ENCODE data around the gene CBFA2T3.

CBFA2T3 gene

GRCh38 chr16:88957887-88958577 lies 19.0 kb downstream of the CBFA2T3 start:
- H3K27ac ChIP-seq: no peak overlapping the region
- no peak for TF ChIP-seq ZFX (IDR thresholded peaks at IDR 0.05; ENCODE audit: borderline replicate concordance)
- TF ChIP-seq, protein P1, sequence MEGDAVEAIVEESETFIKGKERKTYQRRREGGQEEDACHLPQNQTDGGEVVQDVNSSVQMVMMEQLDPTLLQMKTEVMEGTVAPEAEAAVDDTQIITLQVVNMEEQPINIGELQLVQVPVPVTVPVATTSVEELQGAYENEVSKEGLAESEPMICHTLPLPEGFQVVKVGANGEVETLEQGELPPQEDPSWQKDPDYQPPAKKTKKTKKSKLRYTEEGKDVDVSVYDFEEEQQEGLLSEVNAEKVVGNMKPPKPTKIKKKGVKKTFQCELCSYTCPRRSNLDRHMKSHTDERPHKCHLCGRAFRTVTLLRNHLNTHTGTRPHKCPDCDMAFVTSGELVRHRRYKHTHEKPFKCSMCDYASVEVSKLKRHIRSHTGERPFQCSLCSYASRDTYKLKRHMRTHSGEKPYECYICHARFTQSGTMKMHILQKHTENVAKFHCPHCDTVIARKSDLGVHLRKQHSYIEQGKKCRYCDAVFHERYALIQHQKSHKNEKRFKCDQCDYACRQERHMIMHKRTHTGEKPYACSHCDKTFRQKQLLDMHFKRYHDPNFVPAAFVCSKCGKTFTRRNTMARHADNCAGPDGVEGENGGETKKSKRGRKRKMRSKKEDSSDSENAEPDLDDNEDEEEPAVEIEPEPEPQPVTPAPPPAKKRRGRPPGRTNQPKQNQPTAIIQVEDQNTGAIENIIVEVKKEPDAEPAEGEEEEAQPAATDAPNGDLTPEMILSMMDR (IDR thresholded peaks at IDR 0.05): no peak

DNA sequence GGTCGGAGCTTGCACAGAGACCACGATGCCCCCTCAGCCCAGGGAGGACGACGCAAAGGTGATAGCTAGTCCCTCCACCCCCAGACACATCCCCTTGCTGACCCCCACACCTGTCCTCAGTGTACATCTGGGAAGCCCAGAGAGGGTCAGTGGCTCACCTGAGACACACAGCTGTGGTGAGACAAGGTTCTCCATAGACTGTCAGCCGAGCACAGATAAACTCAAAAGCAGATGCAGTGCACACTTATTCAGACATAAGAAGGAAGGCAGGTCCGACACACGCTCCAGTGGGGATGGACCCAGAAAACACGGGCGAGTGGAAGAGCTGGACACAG lies 19.6 kb downstream of the CBFA2T3 start:
- TF ChIP-seq, protein P1 (IDR thresholded peaks at IDR 0.05): no peak
- TF ChIP-seq ZFX (IDR thresholded peaks at IDR 0.05; ENCODE audit: borderline replicate concordance): no peak
- H3K27ac ChIP-seq: no peak overlapping the region

DNA sequence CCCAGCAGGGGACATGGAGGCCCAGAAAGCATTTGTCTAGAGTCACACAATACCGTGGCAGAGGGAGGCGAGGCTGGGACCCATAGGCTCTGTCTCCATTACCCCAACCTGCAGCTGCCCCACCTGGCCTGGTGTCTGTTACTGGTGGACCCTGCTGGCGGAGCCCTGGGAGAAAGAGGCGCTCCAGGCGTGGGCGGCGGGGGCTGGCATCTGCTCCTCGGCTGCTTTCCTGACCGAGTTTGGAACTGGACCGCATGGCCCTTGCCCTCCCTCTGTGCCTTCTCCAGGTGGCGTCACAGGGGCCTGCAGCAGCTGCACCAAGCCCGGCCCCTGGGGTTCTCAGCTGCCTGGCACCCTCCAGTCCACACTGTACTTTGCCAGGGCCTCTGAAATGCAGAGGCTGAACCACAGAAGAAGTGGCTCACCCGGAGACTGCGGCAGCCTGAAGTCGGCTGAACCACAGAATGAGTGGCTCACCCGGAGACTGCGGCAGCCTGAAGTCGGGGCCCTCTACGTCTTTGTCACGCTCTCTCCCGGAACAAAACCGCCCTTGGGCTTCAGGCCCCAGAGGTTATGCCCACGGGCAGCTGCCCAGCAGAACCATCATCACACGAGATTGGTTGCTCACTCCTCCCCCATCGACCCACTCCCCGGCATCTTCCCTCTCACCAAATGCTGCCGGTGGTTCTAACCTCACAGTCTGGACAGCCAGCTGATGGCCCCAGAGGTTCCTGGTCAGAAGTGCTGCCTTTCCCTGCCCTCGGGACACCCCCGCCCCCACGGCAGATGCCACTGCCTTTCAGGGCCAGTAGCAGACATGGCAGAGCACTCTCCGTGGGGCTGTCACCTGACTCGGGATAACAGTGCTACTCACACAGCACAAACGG lies 20.2 kb downstream of the CBFA2T3 start:
- TF ChIP-seq ZFX (IDR thresholded peaks at IDR 0.05; ENCODE audit: borderline replicate concordance): no peak
- TF ChIP-seq, protein P1 (IDR thresholded peaks at IDR 0.05): no peak
- H3K27ac ChIP-seq: no peak overlapping the region

- TF ChIP-seq ZFX (IDR thresholded peaks at IDR 0.05; ENCODE audit: borderline replicate concordance): no peak
- TF ChIP-seq, protein P1 (IDR thresholded peaks at IDR 0.05): no peak
- H3K27ac ChIP-seq: no peak overlapping the region
These were observed 21.1 kb downstream of the CBFA2T3 start for GRCh38 chr16:88955906-88956305.

- no peak overlapping the region for H3K27ac ChIP-seq
- TF ChIP-seq, protein P1 (IDR thresholded peaks at IDR 0.05): no peak
- TF ChIP-seq ZFX (IDR thresholded peaks at IDR 0.05; ENCODE audit: borderline replicate concordance): no peak
These were observed 23.9 kb downstream of the CBFA2T3 start for GRCh38 chr16:88953003-88953690.

GRCh38 chr16:88951989-88952388 lies 25.0 kb downstream of the CBFA2T3 start:
- no peak overlapping the region for H3K27ac ChIP-seq

More at GRCh38 chr16:88951989-88952388, 25.0 kb downstream of the CBFA2T3 start:
- TF ChIP-seq, protein P1 (IDR thresholded peaks at IDR 0.05): no peak
- TF ChIP-seq ZFX (IDR thresholded peaks at IDR 0.05; ENCODE audit: borderline replicate concordance): no peak

Data from 22Rv1 (cell line).